ENCODE results near the gene OR10K2.
"Not testable (repeated sequence)": the region's sequence is repeated elsewhere in the genome, so short reads cannot be mapped to it uniquely, and the experiment has no call there.

The OR10K2 gene

GRCh38 chr1:158374101-158374500 lies 51.9 kb downstream of the OR10K2 start:
- DNase-seq (ENCODE audit: low read depth); H3K4me3 ChIP-seq (ENCODE audit: low read depth, low read length): not testable (repeated sequence)

DNA sequence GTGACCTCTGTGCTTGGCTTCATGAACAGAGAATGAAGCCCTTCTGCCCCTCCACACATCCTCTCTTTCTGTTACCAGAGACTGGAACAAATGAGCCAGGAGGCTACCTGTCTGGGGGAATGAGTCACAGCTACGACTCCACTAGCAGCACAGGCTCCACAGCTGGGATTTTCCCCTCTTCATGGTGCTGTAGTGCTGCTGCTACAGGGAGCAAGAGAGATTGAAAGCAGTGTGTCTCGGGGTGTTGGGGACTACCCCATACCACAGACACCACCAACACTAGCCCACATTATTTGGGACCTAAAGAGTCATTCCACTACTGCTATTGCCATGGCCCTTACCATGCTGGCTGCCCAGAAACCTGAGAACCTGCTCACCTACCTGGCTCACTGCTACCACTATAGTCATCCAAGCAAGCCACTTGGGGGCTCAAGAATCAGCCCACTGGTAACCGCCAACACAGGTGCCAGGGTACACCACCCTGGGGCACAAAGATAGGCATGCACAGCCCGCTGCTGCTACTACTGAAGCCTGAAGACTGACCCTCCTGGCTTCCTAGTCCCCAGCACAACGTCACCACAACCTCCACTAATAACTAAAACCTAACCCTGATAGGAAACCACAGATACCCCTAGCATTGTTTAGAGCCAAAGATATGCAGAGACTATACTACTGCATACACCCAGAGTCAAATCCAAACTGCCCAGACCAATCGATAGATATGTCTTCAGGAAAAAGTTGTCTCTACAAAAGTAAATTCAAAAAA lies 54.7 kb downstream of the OR10K2 start:
- H3K4me3 ChIP-seq (ENCODE audit: low read depth, low read length) = no peak overlapping the region
- DNase-seq (ENCODE audit: low read depth) = no peak
